CD4-positive, alpha-beta T cell (primary cell): ENCODE results near the gene TLK1. TPM values are rescaled to one million over a fixed set of nuclear protein-coding genes. Genes with fewer than 3 reads are reported as not detected.

Experiments used
- ATAC-seq: fragments of 200-7000 bp; cut with Tn5 transposase; one replicate; pipeline ENCODE4 v1.10.0; 2022; ENCODE audit warnings: mild to moderate bottlenecking; ENCODE audit not compliant: poor library complexity
- CTCF ChIA-PET: fragments of 350-600 bp; sonication (Branson Sonifier 250); formaldehyde crosslinking; loops from one replicate; lab custom pipeline; 2021; ENCODE audit warnings: antibody characterized with exemption, inconsistent platforms; lab: Charles Lee
- POLR2A ChIA-PET: fragments of 350-600 bp; sonication (Branson Sonifier 250); formaldehyde crosslinking; loops from one replicate; lab custom pipeline; 2021; ENCODE audit warnings: antibody characterized with exemption, inconsistent platforms; lab: Charles Lee
- DNase-seq, 14 experiments: peaks; one replicate each; pipeline ENCODE4 v3.0.0-alpha.2; 2013 to 2020; ENCODE audit warnings: mixed read lengths in 2 of 14
- H3K27ac ChIP-seq, 2 donors: one replicate each; pipeline versions ENCODE4 v1.5.1 to v1.7.0; 2013; ENCODE audit warnings: low read length in 2 of 2, low read depth in 1 of 2, mild to moderate bottlenecking in 1 of 2
- H3K27me3 ChIP-seq, 2 experiments: 1 replicate in 1 of 2; 2 replicates in 1 of 2; pipeline versions ENCODE4 v1.6.1 to v1.7.0; 2013; ENCODE audit warnings: low read length in 2 of 2, control low read depth in 1 of 2, mild to moderate bottlenecking in 1 of 2, moderate library complexity in 1 of 2; ENCODE audit not compliant: insufficient read depth in 2 of 2, control insufficient read depth in 1 of 2
- H3K36me3 ChIP-seq: one replicate; pipeline ENCODE4 v1.6.1; 2013; ENCODE audit warnings: low read length, control low read depth; ENCODE audit not compliant: insufficient read depth
- H3K4me1 ChIP-seq: one replicate; pipeline ENCODE4 v1.6.1; 2013; ENCODE audit warnings: low read length, control low read depth; ENCODE audit not compliant: insufficient read depth
- H3K4me3 ChIP-seq: one replicate; pipeline ENCODE4 v1.5.1; 2013; ENCODE audit warnings: mild to moderate bottlenecking, low read length, moderate library complexity
- H3K9me3 ChIP-seq, 2 experiments: 1 replicate in 1 of 2; 2 replicates in 1 of 2; pipeline versions ENCODE4 v1.6.1 to v1.7.0; 2013; ENCODE audit warnings: low read length in 2 of 2, mild to moderate bottlenecking in 2 of 2, control low read depth in 1 of 2, moderate library complexity in 1 of 2; ENCODE audit not compliant: control insufficient read depth in 1 of 2, insufficient read depth in 1 of 2
- H3K27ac Mint-ChIP-seq: one replicate; pipeline ENCODE4 v1.8.0; 2020; ENCODE audit warnings: mixed read lengths
- H3K27me3 Mint-ChIP-seq: one replicate; pipeline ENCODE4 v1.8.0; 2021; ENCODE audit warnings: mixed read lengths
- H3K36me3 Mint-ChIP-seq: one replicate; pipeline ENCODE4 v1.8.0; 2021; ENCODE audit warnings: low read depth, mixed read lengths
- H3K4me1 Mint-ChIP-seq: one replicate; pipeline ENCODE4 v1.8.0; 2021; ENCODE audit warnings: low read depth, mixed read lengths
- H3K4me3 Mint-ChIP-seq: one replicate; pipeline ENCODE4 v1.8.0; 2020; ENCODE audit warnings: mild to moderate bottlenecking, mixed read lengths
- H3K9me3 Mint-ChIP-seq: one replicate; pipeline ENCODE4 v1.8.0; 2020; ENCODE audit warnings: mixed read lengths
- intact Hi-C, 2 experiments: fragments of 100-400 bp; cut with DNase I in 1 of 2; cut with micrococcal nuclease in 1 of 2; formaldehyde crosslinking; loops; one replicate each; pipeline versions ENCODE4 v1.15.1 to v1.9.0; 2023 to 2025; cut with DNase I, micrococcal nuclease
- total RNA-seq, 174 experiments: library from RNA in 2 of 174; stranded (reverse) in 2 of 174; gene quantifications; one replicate each; pipeline ENCODE4 v1.2.3 and lab custom pipeline; 2021 to 2026
- TF ChIP-seq, protein P1 (sequence below): fragments of 200-600 bp; IDR thresholded peaks from one replicate; pipeline ENCODE4 v1.8.0; 2022; ENCODE audit warnings: antibody characterized with exemption, mild to moderate bottlenecking

Gene TLK1
- total RNA-seq, 2 experiments from 2014 or later: 135 to 138 TPM

DNA sequence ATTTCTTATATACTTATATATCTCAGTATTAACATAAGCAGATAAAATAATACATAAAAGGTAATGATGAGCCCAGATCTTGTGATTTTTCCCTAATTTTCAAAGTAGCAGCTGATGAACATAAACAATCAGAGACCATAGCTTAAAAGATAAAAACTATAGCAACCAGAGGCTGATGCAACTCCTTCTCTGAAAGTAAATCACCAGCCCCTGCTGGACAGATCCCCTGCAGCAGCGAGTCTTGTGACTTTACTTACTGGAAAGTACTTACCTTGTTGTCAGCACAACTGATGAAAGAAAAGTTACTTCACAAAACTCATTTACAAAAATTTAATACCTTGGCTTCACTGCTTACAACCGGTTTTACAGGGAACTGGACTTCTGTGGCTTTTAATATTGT lies 164.4 kb downstream of the TLK1 start:
- Histone ChIP-seq H3K27ac (no peak overlapping the region), H3K4me1 (no peaks in the 10 kb centered on the region), H3K36me3 (peaks cover 51% of the 10 kb centered on the region), H3K4me3 (no peak overlapping the region), H3K27me3 (no peaks in the 10 kb centered on the region), H3K9me3 (no peaks in the 10 kb centered on the region)
- TF ChIP-seq, protein P1, sequence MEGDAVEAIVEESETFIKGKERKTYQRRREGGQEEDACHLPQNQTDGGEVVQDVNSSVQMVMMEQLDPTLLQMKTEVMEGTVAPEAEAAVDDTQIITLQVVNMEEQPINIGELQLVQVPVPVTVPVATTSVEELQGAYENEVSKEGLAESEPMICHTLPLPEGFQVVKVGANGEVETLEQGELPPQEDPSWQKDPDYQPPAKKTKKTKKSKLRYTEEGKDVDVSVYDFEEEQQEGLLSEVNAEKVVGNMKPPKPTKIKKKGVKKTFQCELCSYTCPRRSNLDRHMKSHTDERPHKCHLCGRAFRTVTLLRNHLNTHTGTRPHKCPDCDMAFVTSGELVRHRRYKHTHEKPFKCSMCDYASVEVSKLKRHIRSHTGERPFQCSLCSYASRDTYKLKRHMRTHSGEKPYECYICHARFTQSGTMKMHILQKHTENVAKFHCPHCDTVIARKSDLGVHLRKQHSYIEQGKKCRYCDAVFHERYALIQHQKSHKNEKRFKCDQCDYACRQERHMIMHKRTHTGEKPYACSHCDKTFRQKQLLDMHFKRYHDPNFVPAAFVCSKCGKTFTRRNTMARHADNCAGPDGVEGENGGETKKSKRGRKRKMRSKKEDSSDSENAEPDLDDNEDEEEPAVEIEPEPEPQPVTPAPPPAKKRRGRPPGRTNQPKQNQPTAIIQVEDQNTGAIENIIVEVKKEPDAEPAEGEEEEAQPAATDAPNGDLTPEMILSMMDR: no peak
- intact Hi-C loops: no loop called here
- no peaks in the 10 kb centered on the region for H3K27me3 Mint-ChIP-seq
- peaks cover 84% of the 10 kb centered on the region for H3K36me3 Mint-ChIP-seq
- POLR2A ChIA-PET: interaction anchor here (1.2 kb wide), 1 partner anchor 13 kb away, joined by 3 read pairs; no protein-coding TSS in a partner anchor
- H3K9me3 Mint-ChIP-seq: no peaks in the 10 kb centered on the region
- H3K4me3 Mint-ChIP-seq: no peak overlapping the region
- DNase-seq (no peak), ATAC-seq (no peak)
- H3K4me1 Mint-ChIP-seq: peaks cover 5% of the 10 kb centered on the region
- H3K27ac Mint-ChIP-seq: no peak overlapping the region
- CTCF ChIA-PET: interaction anchor here (0.5 kb wide), 1 partner anchor 131 kb away, joined by 3 read pairs; no protein-coding TSS in a partner anchor

DNA sequence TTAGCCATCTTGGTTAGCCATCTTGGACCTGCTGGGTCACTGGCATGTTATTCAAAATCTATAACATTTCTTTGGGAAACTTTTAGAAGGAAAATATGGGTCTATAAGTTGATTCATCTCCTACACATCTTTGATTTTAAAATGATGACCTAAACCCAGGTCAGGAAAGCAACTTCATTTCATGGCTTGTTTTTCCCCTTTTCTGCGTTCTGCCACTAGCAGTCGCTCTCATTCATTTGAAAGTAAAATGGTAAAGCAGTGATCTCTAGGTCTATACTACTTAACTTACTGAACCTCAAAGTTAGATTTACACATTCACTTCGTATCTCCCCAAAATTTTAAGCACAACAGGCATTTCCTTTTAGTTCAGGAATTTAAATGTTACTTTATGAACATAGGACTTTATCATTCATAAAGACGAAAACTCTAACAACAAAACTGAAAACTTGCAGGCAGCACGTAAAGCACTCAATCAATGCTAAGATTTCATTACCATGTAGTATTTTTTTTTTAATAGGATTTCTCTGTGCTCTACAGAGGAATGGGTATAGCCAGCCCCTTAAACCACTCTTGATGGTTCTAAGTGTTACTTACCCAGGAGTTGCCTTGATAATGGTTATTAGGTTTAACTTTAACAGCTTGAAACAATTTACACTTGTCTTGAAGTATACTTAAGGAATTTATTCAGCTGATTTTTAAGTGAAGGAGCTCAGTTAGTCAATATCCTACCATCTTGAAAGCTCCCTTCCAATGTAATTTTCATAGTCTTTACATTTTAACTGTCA lies 169.1 kb downstream of the TLK1 start:
- TF ChIP-seq, protein P1: no peak
- Mint-ChIP-seq H3K4me1 (peaks cover 12% of the 10 kb centered on the region), H3K27ac (peak overlapping the region; percentile 0), H3K4me3 (no peak overlapping the region), H3K9me3 (no peaks in the 10 kb centered on the region), H3K27me3 (no peaks in the 10 kb centered on the region), H3K36me3 (peaks cover 63% of the 10 kb centered on the region)
- DNase-seq (no peak), ATAC-seq (no peak)
- Histone ChIP-seq H3K4me1 (no peaks in the 10 kb centered on the region), H3K4me3 (no peak overlapping the region), H3K27ac (no peak overlapping the region), H3K36me3 (peaks cover 30% of the 10 kb centered on the region), H3K27me3 (no peaks in the 10 kb centered on the region), H3K9me3 (no peaks in the 10 kb centered on the region)
- ChIA-PET POLR2A (no interaction called here), CTCF (no interaction called here)
- intact Hi-C loops: no loop called here

DNA sequence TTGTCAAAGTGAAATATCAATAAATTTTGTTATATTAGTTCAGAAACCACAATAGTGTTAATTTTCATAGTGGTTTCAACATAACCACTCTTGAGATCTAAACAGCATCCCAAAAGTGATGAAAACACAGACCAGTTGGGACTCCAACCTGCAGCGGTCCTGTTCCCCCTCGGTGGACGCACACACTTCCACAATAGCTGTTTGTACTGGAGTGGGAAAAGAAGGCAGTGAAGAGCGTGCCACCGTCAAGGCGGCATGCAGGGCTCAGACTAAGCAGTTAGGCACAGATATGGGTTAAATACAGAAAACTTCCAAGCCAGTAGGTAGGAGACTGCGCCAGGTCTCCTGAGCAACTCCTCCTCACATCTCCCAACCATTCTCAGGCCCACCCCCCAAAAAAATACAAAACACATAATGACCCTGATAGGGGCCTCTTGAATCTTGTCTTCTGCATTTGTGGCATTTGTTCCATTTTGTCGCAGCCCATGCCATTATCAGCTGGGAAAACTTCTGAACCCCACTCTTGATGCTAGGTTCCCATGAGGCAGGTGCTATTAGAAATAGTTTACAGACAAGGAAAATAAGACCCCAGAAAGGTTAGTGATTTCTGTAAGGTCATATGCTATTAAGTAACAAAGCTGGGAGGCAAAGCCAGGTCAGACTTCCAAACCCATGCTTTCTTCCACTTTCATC lies 174.0 kb downstream of the TLK1 start:
- no peak for DNase-seq
- ATAC-seq: no peak
- no peaks in the 10 kb centered on the region for H3K9me3 ChIP-seq
- intact Hi-C loops: no loop called here
- ChIA-PET POLR2A (no interaction called here), CTCF (no interaction called here)
- no peaks in the 10 kb centered on the region for H3K9me3 Mint-ChIP-seq
- peaks cover 19% of the 10 kb centered on the region for H3K36me3 Mint-ChIP-seq
- H3K4me3 ChIP-seq: no peak overlapping the region
- no peaks in the 10 kb centered on the region for H3K27me3 ChIP-seq
- no peaks in the 10 kb centered on the region for H3K27me3 Mint-ChIP-seq
- no peak overlapping the region for H3K27ac ChIP-seq
- H3K4me1 ChIP-seq: no peaks in the 10 kb centered on the region
- peak overlapping the region; percentile 4 for H3K27ac Mint-ChIP-seq
- H3K4me3 Mint-ChIP-seq: no peak overlapping the region
- H3K4me1 Mint-ChIP-seq: peaks cover 17% of the 10 kb centered on the region
- TF ChIP-seq, protein P1: no peak
- H3K36me3 ChIP-seq: peaks cover under 1% of the 10 kb centered on the region
